Measurements from ENCODE around the gene LPP. TPM values are rescaled to one million over a fixed set of nuclear protein-coding genes. Genes with fewer than 3 reads are reported as not detected.

The LPP gene
- polyA plus RNA-seq, 3 donors: 14.1 to 23.2 (median 15.3) TPM

DNA sequence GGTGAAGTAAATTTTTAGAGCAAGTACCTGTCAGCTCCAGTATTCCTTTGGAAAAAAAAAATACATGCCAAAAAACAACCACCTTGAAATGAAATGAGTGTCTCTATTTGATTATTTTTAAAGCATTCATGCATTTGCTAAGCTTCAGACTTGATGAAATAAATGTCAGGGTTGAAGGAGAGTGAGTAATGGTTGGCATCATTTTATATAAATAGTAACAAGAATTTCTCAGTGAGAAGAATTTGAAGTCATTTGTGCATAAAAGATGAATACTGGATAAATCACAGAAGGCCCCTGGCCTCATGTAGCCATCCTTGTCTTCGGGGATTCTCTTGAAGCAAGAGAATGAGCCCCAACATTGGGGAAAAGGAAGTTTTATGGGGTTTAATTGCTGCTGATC lies 318.4 kb downstream of the LPP start:
- Histone ChIP-seq H3K36me3 (replicated peaks in 1 of 2; ENCODE audit: control insufficient read depth in 1 of 2, insufficient read depth in 2 of 2, low read length in 2 of 2) (no peaks in the 10 kb centered on the region), H3K79me2 (ENCODE audit: insufficient read depth, low read length) (no peaks in the 10 kb centered on the region), H3K4me3 (replicated peaks in 1 of 3; ENCODE audit: low read depth in 2 of 3, low read length in 3 of 3) (no peak overlapping the region), H4K20me1 (ENCODE audit: insufficient read depth, low read length) (no peaks in the 10 kb centered on the region), H2AFZ (ENCODE audit: insufficient read depth, low read depth, low read length, poor library complexity, severe bottlenecking) (no peak overlapping the region), H3K27me3 (ENCODE audit: control insufficient read depth in 2 of 2, insufficient read depth in 2 of 2, low read length in 2 of 2) (no peaks in the 10 kb centered on the region), H3K9me3 (replicated peaks in 1 of 2; ENCODE audit: control insufficient read depth in 1 of 2, insufficient read depth in 1 of 2, low read length in 2 of 2) (no peaks in the 10 kb centered on the region), H3K4me2 (replicated peaks; ENCODE audit: extremely low read depth, low read length, poor library complexity, severe bottlenecking) (no peak overlapping the region), H3K27ac (ENCODE audit: low read depth in 1 of 2, low read length in 2 of 2) (no peak overlapping the region), H3K9ac (ENCODE audit: insufficient read depth, low read length, poor library complexity, severe bottlenecking) (no peak overlapping the region), H3K4me1 (ENCODE audit: control insufficient read depth in 1 of 2, insufficient read depth in 2 of 2, low read length in 2 of 2) (peaks cover 0 to 4% of the 10 kb centered on the region in 2 donors)
- Mint-ChIP-seq H3K9me3 (peaks cover 0 to 5% (median 0%) of the 10 kb centered on the region in 7 donors), H3K27ac (no peak overlapping the region), H3K4me3 (no peak overlapping the region), H3K36me3 (peaks cover 12 to 16% of the 10 kb centered on the region in 2 donors), H3K4me1 (peaks cover 12% of the 10 kb centered on the region), H3K27me3 (ENCODE audit: low read depth in 3 of 3) (no peaks in the 10 kb centered on the region)
- intact Hi-C loops (cut with micrococcal nuclease): no loop called here
- TF ChIP-seq, protein P1, sequence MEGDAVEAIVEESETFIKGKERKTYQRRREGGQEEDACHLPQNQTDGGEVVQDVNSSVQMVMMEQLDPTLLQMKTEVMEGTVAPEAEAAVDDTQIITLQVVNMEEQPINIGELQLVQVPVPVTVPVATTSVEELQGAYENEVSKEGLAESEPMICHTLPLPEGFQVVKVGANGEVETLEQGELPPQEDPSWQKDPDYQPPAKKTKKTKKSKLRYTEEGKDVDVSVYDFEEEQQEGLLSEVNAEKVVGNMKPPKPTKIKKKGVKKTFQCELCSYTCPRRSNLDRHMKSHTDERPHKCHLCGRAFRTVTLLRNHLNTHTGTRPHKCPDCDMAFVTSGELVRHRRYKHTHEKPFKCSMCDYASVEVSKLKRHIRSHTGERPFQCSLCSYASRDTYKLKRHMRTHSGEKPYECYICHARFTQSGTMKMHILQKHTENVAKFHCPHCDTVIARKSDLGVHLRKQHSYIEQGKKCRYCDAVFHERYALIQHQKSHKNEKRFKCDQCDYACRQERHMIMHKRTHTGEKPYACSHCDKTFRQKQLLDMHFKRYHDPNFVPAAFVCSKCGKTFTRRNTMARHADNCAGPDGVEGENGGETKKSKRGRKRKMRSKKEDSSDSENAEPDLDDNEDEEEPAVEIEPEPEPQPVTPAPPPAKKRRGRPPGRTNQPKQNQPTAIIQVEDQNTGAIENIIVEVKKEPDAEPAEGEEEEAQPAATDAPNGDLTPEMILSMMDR (IDR thresholded peaks at IDR 0.05): no peak
- DNase-seq: no peak
- WGBS (ENCODE audit: insufficient coverage): 100% methylated on average over 1 of the region's 1 CpG

DNA sequence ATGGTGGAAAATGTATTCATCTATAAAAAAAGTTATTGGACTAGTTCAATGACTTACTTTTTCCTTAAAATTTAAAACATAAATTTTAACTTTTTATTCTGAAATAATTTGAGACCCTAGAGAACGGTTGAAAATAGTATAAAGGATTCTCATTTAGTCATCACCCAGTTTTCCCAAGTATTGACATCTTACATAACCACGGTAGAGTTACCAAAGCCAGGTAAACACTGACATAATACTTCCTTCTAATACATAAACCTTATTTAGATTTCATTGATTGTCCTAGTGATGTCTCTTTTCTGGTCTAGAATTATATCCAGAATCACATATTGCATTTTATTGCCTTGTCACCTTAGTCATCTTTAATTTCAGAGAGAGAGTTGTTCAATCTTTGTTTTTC lies 319.1 kb downstream of the LPP start:
- no peaks in the 10 kb centered on the region for H3K79me2 ChIP-seq (ENCODE audit: insufficient read depth, low read length)
- TF ChIP-seq, protein P1 (IDR thresholded peaks at IDR 0.05): no peak
- no peaks in the 10 kb centered on the region for H3K9me3 ChIP-seq (replicated peaks in 1 of 2; ENCODE audit: control insufficient read depth in 1 of 2, insufficient read depth in 1 of 2, low read length in 2 of 2)
- Mint-ChIP-seq H3K27ac (peak overlapping the region in 1 of 7 donors; percentile 31), H3K4me3 (no peak overlapping the region), H3K36me3 (peaks cover 12 to 13% of the 10 kb centered on the region in 2 donors), H3K9me3 (peaks cover 0 to 5% (median 0%) of the 10 kb centered on the region in 7 donors), H3K4me1 (peaks cover 15% of the 10 kb centered on the region), H3K27me3 (ENCODE audit: low read depth in 3 of 3) (no peaks in the 10 kb centered on the region)
- DNase-seq: no peak
- no peaks in the 10 kb centered on the region for H3K36me3 ChIP-seq (replicated peaks in 1 of 2; ENCODE audit: control insufficient read depth in 1 of 2, insufficient read depth in 2 of 2, low read length in 2 of 2)
- intact Hi-C loops (cut with micrococcal nuclease): no loop called here
- H3K27me3 ChIP-seq (ENCODE audit: control insufficient read depth in 2 of 2, insufficient read depth in 2 of 2, low read length in 2 of 2): no peaks in the 10 kb centered on the region
- H2AFZ ChIP-seq (ENCODE audit: insufficient read depth, low read depth, low read length, poor library complexity, severe bottlenecking): no peak overlapping the region
- no peak overlapping the region for H3K4me2 ChIP-seq (replicated peaks; ENCODE audit: extremely low read depth, low read length, poor library complexity, severe bottlenecking)
- peaks cover 0 to 4% of the 10 kb centered on the region in 2 donors for H3K4me1 ChIP-seq (ENCODE audit: control insufficient read depth in 1 of 2, insufficient read depth in 2 of 2, low read length in 2 of 2)
- no peak overlapping the region for H3K27ac ChIP-seq (ENCODE audit: low read depth in 1 of 2, low read length in 2 of 2)
- H3K9ac ChIP-seq (ENCODE audit: insufficient read depth, low read length, poor library complexity, severe bottlenecking): no peak overlapping the region
- no peak overlapping the region for H3K4me3 ChIP-seq (replicated peaks in 1 of 3; ENCODE audit: low read depth in 2 of 3, low read length in 3 of 3)
- H4K20me1 ChIP-seq (ENCODE audit: insufficient read depth, low read length): no peaks in the 10 kb centered on the region
- WGBS (ENCODE audit: insufficient coverage): no CpG with 5 or more reads among the region's 2 CpGs

Measured in CD14-positive monocyte (primary cell).